HepG2 (cell line): ENCODE data around the gene MTF1. TPM values are rescaled to one million over a fixed set of nuclear protein-coding genes. Genes with fewer than 3 reads are reported as not detected.

ENCODE experiments used
- ATF7 ChIP-seq, 2 experiments: fragments of 450-650 bp in 1 of 2; sonication (generic) in 1 of 2; formaldehyde crosslinking in 1 of 2; IDR thresholded peaks; 2 replicates each; pipeline versions ENCODE4 v1.4.0 to v1.6.1; 2016 to 2020; ENCODE audit warnings: antibody characterized with exemption in 1 of 2, mild to moderate bottlenecking in 1 of 2, missing genetic modification reagents in 1 of 2
- CREB1 ChIP-seq, 2 experiments: fragments of 450-650 bp in 1 of 2; IDR thresholded peaks; 2 replicates each; pipeline ENCODE4 v1.6.1; 2016 to 2017; ENCODE audit warnings: control low read depth in 1 of 2, mild to moderate bottlenecking in 1 of 2, missing compliant biosample characterization in 1 of 2, missing genetic modification characterization in 1 of 2
- GMEB2 ChIP-seq: IDR thresholded peaks from 2 replicates; pipeline ENCODE4 v1.6.1; 2016; ENCODE audit warnings: missing biosample characterization, missing genetic modification reagents, low read depth
- NR2F6 ChIP-seq, 2 experiments: IDR thresholded peaks; 2 replicates each; pipeline ENCODE4 v1.6.1; 2016; ENCODE audit warnings: antibody characterized with exemption in 1 of 2, mild to moderate bottlenecking in 1 of 2
- RAD51 ChIP-seq: fragments of 450-650 bp; IDR thresholded peaks from 2 replicates; pipeline ENCODE4 v1.6.1; 2016; ENCODE audit warnings: borderline replicate concordance
- RCOR2 ChIP-seq: IDR thresholded peaks from 2 replicates; pipeline ENCODE4 v1.6.1; 2016; ENCODE audit warnings: missing biosample characterization, missing genetic modification reagents
- REPIN1 ChIP-seq: sonication (generic); formaldehyde crosslinking; IDR thresholded peaks from 2 replicates; pipeline ENCODE4 v1.8.0; 2022; ENCODE audit warnings: missing genetic modification reagents, low read depth, mild to moderate bottlenecking, borderline replicate concordance
- RNF2 ChIP-seq: fragments of 450-650 bp; conservative IDR thresholded peaks from 2 replicates; pipeline ENCODE4 v1.6.1; 2016; ENCODE audit warnings: low read depth
- SATB2 ChIP-seq: sonication (generic); formaldehyde crosslinking; IDR thresholded peaks from 2 replicates; pipeline ENCODE4 v1.5.0; 2020; ENCODE audit warnings: missing genetic modification reagents
- TAF15 ChIP-seq: fragments of 200-400 bp; formaldehyde crosslinking; IDR thresholded peaks from one replicate; pipeline ENCODE4 v1.6.1; 2018; ENCODE audit warnings: mild to moderate bottlenecking, low read depth, low read length; ENCODE audit not compliant: poor library complexity, severe bottlenecking
- THAP9 ChIP-seq: sonication (generic); formaldehyde crosslinking; IDR thresholded peaks from 2 replicates; pipeline ENCODE4; 2020; ENCODE audit warnings: missing genetic modification reagents, mild to moderate bottlenecking, borderline replicate concordance
- ZFP36L1 ChIP-seq: sonication (generic); formaldehyde crosslinking; IDR thresholded peaks from 2 replicates; pipeline ENCODE4 v1.8.0; 2022; ENCODE audit warnings: mild to moderate bottlenecking, missing genetic modification reagents, moderate library complexity
- ZFP37 ChIP-seq: sonication (generic); formaldehyde crosslinking; IDR thresholded peaks from 2 replicates; pipeline ENCODE4 v1.4.0; 2020; ENCODE audit warnings: missing genetic modification reagents, borderline replicate concordance
- ZNF18 ChIP-seq: sonication (generic); formaldehyde crosslinking; IDR thresholded peaks from 2 replicates; pipeline ENCODE4 v1.8.0; 2022; ENCODE audit warnings: mild to moderate bottlenecking, missing genetic modification reagents; ENCODE audit not compliant: insufficient replicate concordance
- ZNF224 ChIP-seq: sonication (generic); formaldehyde crosslinking; IDR thresholded peaks from 2 replicates; pipeline ENCODE4 v1.5.0; 2020; ENCODE audit warnings: mild to moderate bottlenecking, missing genetic modification reagents
- ZNF34 ChIP-seq: sonication (generic); formaldehyde crosslinking; IDR thresholded peaks from 2 replicates; pipeline ENCODE4 v1.4.0; 2020; ENCODE audit warnings: mild to moderate bottlenecking, missing genetic modification reagents, borderline replicate concordance
- ZNF577 ChIP-seq: sonication (generic); formaldehyde crosslinking; IDR thresholded peaks from 2 replicates; pipeline ENCODE4 v1.4.0; 2020; ENCODE audit warnings: mild to moderate bottlenecking, low read depth, missing genetic modification reagents, borderline replicate concordance
- ZNF644 ChIP-seq: IDR thresholded peaks from 2 replicates; pipeline ENCODE4 v1.6.1; 2016; ENCODE audit warnings: low read depth
- polyA plus RNA-seq, 8 experiments: library from polyadenylated mRNA; depleted of rRNA in 3 of 8; stranded (reverse) in 7 of 8; unstranded in 1 of 8; fragments of >200 nt; fragmentation: Illumina TruSeq in 4 of 8; extraction: Trizol in 4 of 8; gene quantifications; 2 replicates each; pipeline versions ENCODE4 v1.2.1 to v1.2.3, GENCODE V29; 2011 to 2016; ENCODE audit warnings: low read depth in 4 of 8, missing spikeins in 1 of 8, mixed read lengths in 1 of 8; ENCODE audit not compliant: insufficient read depth in 1 of 8
- total RNA-seq, 5 experiments: library from RNA; depleted of rRNA; stranded (reverse); fragments of >200 nt; fragmentation: Illumina TruSeq; extraction: Trizol; gene quantifications; 2 replicates each; pipeline ENCODE4 v1.2.3, GENCODE V29; 2016; ENCODE audit warnings: low read depth in 1 of 5
- TF ChIP-seq, protein P1 (sequence below): sonication (generic); formaldehyde crosslinking; IDR thresholded peaks from 2 replicates; pipeline ENCODE4 v1.5.1; 2020; ENCODE audit warnings: missing genetic modification reagents, mild to moderate bottlenecking, borderline replicate concordance
- TF ChIP-seq, protein P2 (sequence below): sonication (generic); formaldehyde crosslinking; IDR thresholded peaks from 2 replicates; pipeline ENCODE4 v1.5.0; 2020; ENCODE audit warnings: mild to moderate bottlenecking, missing genetic modification reagents

The MTF1 gene
- total and polyA plus RNA-seq, 2 of the 13 experiments (the other 11 are each of a cell fraction or from before 2014, with no cell fraction given), result 2.4 to 3.3 TPM

GRCh38 chr1:37793773-37794371 is 65.5 kb downstream of the MTF1 start, which contains the start of gene MANEAL (continued):
- TF ChIP-seq ZFP36L1 (no peak), TAF15 (no peak), THAP9 (CRISPR knock-in tag) (no peak), RNF2 (peak; percentile 84), REPIN1 (CRISPR knock-in tag) (no peak), ZNF644 (CRISPR knock-in tag) (no peak), ZNF224 (CRISPR knock-in tag) (no peak), CREB1 (IDR thresholded peaks at IDR 0.05) (no peak), CREB1 (CRISPR knock-in tag; IDR thresholded peaks at IDR 0.05) (no peak), ZFP37 (CRISPR knock-in tag) (no peak), ZNF18 (CRISPR knock-in tag) (no peak), ATF7 (IDR thresholded peaks at IDR 0.05) (no peak), ATF7 (CRISPR knock-in tag; IDR thresholded peaks at IDR 0.05) (no peak), RCOR2 (CRISPR knock-in tag) (no peak), ZNF34 (CRISPR knock-in tag) (no peak), NR2F6 (IDR thresholded peaks at IDR 0.05) (no peak), NR2F6 (CRISPR knock-in tag; IDR thresholded peaks at IDR 0.05) (no peak), ZNF577 (no peak), RAD51 (no peak), GMEB2 (CRISPR knock-in tag) (no peak), SATB2 (CRISPR knock-in tag) (no peak)
- TF ChIP-seq, protein P1, sequence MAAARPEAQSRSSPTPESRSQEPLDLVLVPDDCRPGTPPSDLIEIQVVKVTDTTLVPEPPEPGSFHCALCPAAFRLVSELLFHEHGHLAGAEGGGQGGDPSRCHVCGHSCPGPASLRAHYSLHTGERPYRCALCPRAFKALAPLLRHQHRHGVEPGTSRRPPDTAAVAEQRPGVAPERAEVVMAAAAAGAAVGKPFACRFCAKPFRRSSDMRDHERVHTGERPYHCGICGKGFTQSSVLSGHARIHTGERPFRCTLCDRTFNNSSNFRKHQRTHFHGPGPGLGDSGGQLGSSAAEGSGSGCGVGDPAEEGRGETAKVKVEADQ (CRISPR knock-in tag), result peak; percentile 72; the same call in 1 of the 2 replicates
- TF ChIP-seq, protein P2, sequence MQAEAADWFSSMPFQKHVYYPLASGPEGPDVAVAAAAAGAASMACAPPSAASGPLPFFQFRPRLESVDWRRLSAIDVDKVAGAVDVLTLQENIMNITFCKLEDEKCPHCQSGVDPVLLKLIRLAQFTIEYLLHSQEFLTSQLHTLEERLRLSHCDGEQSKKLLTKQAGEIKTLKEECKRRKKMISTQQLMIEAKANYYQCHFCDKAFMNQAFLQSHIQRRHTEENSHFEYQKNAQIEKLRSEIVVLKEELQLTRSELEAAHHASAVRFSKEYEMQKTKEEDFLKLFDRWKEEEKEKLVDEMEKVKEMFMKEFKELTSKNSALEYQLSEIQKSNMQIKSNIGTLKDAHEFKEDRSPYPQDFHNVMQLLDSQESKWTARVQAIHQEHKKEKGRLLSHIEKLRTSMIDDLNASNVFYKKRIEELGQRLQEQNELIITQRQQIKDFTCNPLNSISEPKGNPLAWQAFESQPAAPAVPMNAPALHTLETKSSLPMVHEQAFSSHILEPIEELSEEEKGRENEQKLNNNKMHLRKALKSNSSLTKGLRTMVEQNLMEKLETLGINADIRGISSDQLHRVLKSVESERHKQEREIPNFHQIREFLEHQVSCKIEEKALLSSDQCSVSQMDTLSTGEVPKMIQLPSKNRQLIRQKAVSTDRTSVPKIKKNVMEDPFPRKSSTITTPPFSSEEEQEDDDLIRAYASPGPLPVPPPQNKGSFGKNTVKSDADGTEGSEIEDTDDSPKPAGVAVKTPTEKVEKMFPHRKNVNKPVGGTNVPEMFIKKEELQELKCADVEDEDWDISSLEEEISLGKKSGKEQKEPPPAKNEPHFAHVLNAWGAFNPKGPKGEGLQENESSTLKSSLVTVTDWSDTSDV (CRISPR knock-in tag), result no peak
